GM11168 (cell line): ENCODE results near the gene HSDL1.

Experiments
- in situ Hi-C: fragments of 300-500 bp; cut with MboI; formaldehyde crosslinking; loops from one replicate; pipeline ENCODE4 v1.12.0; 2022; ENCODE audit warnings: low sequenced_read_pairs; ENCODE audit not compliant: unreplicated experiment

HSDL1 gene

GRCh38 chr16:84178146-84178765, 33.3 kb upstream of the HSDL1 start:
- in situ Hi-C loops = loop anchor here (5.0 to 25.0 kb wide), 2 partner anchors 91 to 216 kb away; partner anchors contain the start of genes NECAB2 and OSGIN1

GRCh38 chr16:84177741-84178073, 32.7 kb upstream of the HSDL1 start:
- in situ Hi-C loops = loop anchor here (5.0 to 25.0 kb wide), 2 partner anchors 90 to 215 kb away; partner anchors contain the start of genes NECAB2 and OSGIN1

GRCh38 chr16:84176192-84177053, 31.4 kb upstream of the HSDL1 start:
- in situ Hi-C loops = loop anchor here (5.0 to 25.0 kb wide), 2 partner anchors 89 to 214 kb away; partner anchors contain the start of genes NECAB2 and OSGIN1

- in situ Hi-C loops = loop anchor here (5.0 to 25.0 kb wide), 2 partner anchors 88 to 213 kb away; partner anchors contain the start of genes NECAB2 and OSGIN1
Measured at GRCh38 chr16:84175350-84176081, 30.5 kb upstream of the HSDL1 start.

GRCh38 chr16:84174396-84174795, 29.4 kb upstream of the HSDL1 start:
- in situ Hi-C loops = no loop called here

- in situ Hi-C loops = no loop called here
Measured at GRCh38 chr16:84169765-84170310, 24.9 kb upstream of the HSDL1 start.

GRCh38 chr16:84166796-84167695, 22.1 kb upstream of the HSDL1 start:
- in situ Hi-C loops = no loop called here

GRCh38 chr16:84165746-84166145, 20.8 kb upstream of the HSDL1 start:
- in situ Hi-C loops = no loop called here

GRCh38 chr16:84161801-84162200, 16.8 kb upstream of the HSDL1 start:
- in situ Hi-C loops = no loop called here

- in situ Hi-C loops = no loop called here
Measured at GRCh38 chr16:84161037-84161436, 16.1 kb upstream of the HSDL1 start.

- in situ Hi-C loops = no loop called here
Measured at GRCh38 chr16:84159800-84160199, 14.8 kb upstream of the HSDL1 start.

GRCh38 chr16:84159007-84159406, 14.0 kb upstream of the HSDL1 start:
- in situ Hi-C loops = no loop called here

- in situ Hi-C loops = no loop called here
Measured at GRCh38 chr16:84156342-84156784, 11.4 kb upstream of the HSDL1 start.

- in situ Hi-C loops = no loop called here
Measured at GRCh38 chr16:84155771-84156170, 10.8 kb upstream of the HSDL1 start.

GRCh38 chr16:84155226-84155625, 10.2 kb upstream of the HSDL1 start:
- in situ Hi-C loops = no loop called here

- in situ Hi-C loops = no loop called here
Measured at GRCh38 chr16:84153660-84154214, 8.8 kb upstream of the HSDL1 start.

GRCh38 chr16:84150926-84151325, 5.9 kb upstream of the HSDL1 start:
- in situ Hi-C loops = no loop called here

GRCh38 chr16:84144209-84144858, 643 bp downstream of the HSDL1 start:
- in situ Hi-C loops = no loop called here

- in situ Hi-C loops = no loop called here
Measured at GRCh38 chr16:84143784-84144199, 1.2 kb downstream of the HSDL1 start.
